GM19099 (cell line): ENCODE data around the gene BTG4.

Experiments used
- POLR2A ChIP-seq: IDR thresholded peaks from 3 replicates; pipeline ENCODE4 v1.6.1; 2011; ENCODE audit warnings: low read depth; ENCODE audit not compliant: insufficient read length; ENCODE audit errors: extremely low read depth

The BTG4 gene

GRCh38 chr11:111520560-111520959, 8.4 kb upstream of the BTG4 start:
- TF ChIP-seq POLR2A, result no peak

- TF ChIP-seq POLR2A, result no peak
These were observed 6.5 kb upstream of the BTG4 start for GRCh38 chr11:111518668-111519067.

GRCh38 chr11:111515591-111515990, 3.4 kb upstream of the BTG4 start:
- TF ChIP-seq POLR2A, result no peak

GRCh38 chr11:111514216-111515031, 2.2 kb upstream of the BTG4 start, which contains the start of gene HOATZ:
Gene HOATZ (plus strand): TSS chr11:111514778. CDS start chr11:111514785, 7 bp downstream.
- TF ChIP-seq POLR2A, result no peak

- TF ChIP-seq POLR2A, result no peak
These were observed 1.0 kb upstream of the BTG4 start for GRCh38 chr11:111513240-111513605.

- TF ChIP-seq POLR2A, result no peak
These were observed 1.9 kb downstream of the BTG4 start for GRCh38 chr11:111510311-111510710.

- TF ChIP-seq POLR2A, result no peak
These were observed 9.6 kb downstream of the BTG4 start for GRCh38 chr11:111502611-111503010.

- no peak for TF ChIP-seq POLR2A
These were observed 11.7 kb downstream of the BTG4 start for GRCh38 chr11:111500481-111500880.

- no peak for TF ChIP-seq POLR2A
These were observed 12.7 kb downstream of the BTG4 start for GRCh38 chr11:111499483-111499882.

GRCh38 chr11:111494040-111494439, 18.1 kb downstream of the BTG4 start:
- no peak for TF ChIP-seq POLR2A

- TF ChIP-seq POLR2A, result no peak
These were observed 21.7 kb downstream of the BTG4 start for GRCh38 chr11:111490496-111490895.

GRCh38 chr11:111483431-111483830, 28.8 kb downstream of the BTG4 start:
- no peak for TF ChIP-seq POLR2A

- no peak for TF ChIP-seq POLR2A
These were observed 32.5 kb downstream of the BTG4 start for GRCh38 chr11:111479666-111480065.

- TF ChIP-seq POLR2A, result no peak
These were observed 34.3 kb downstream of the BTG4 start for GRCh38 chr11:111477898-111478297.

GRCh38 chr11:111476956-111477355, 35.2 kb downstream of the BTG4 start:
- no peak for TF ChIP-seq POLR2A

GRCh38 chr11:111476366-111476765, 35.8 kb downstream of the BTG4 start:
- TF ChIP-seq POLR2A, result no peak

- no peak for TF ChIP-seq POLR2A
These were observed 37.8 kb downstream of the BTG4 start for GRCh38 chr11:111474432-111474831.
